Panc1 (cell line): ENCODE data around the gene POU2AF3. TPM values are rescaled to one million over a fixed set of nuclear protein-coding genes. Genes with fewer than 3 reads are reported as not detected.

Experiments used
- ATAC-seq: fragments of 200-7000 bp; cut with Tn5 transposase; 2 replicates; pipeline ENCODE4 v1.9.1; 2020; ENCODE audit warnings: mild to moderate bottlenecking, moderate library complexity
- BruUV-seq: library from RNA; stranded (reverse); fragments of 400-500 nt; replicated peaks from 2 replicates; lab custom pipeline; 2021; lab: Mats Ljungman, UMichigan
- CTCF ChIA-PET: fragments of 300-600 bp; sonication (Branson Sonifier 250); formaldehyde crosslinking; loops from one replicate; lab custom pipeline; 2022; ENCODE audit warnings: antibody characterized with exemption; lab: Charles Lee
- POLR2A ChIA-PET: fragments of 300-600 bp; sonication (Branson Sonifier 250); formaldehyde crosslinking; loops from one replicate; lab custom pipeline; 2022; ENCODE audit warnings: antibody characterized with exemption; lab: Charles Lee
- DNase-seq: peaks from one replicate; pipeline ENCODE4 v3.0.0-alpha.2; 2010; ENCODE audit warnings: low read depth, low spot score
- H3K27ac ChIP-seq: 2 replicates; pipeline ENCODE4 v1.5.1; 2011; ENCODE audit warnings: mild to moderate bottlenecking, low read length, inconsistent platforms
- H3K27me3 ChIP-seq: fragments of 200-500 bp; sonication (Bioruptor generic); 2 replicates; pipeline ENCODE4 v1.6.0; 2014; ENCODE audit warnings: low read length, inconsistent platforms; ENCODE audit not compliant: control insufficient read depth, insufficient read depth
- H3K36me3 ChIP-seq: fragments of 200-500 bp; sonication (Bioruptor generic); 2 replicates; pipeline ENCODE4 v1.5.1; 2014; ENCODE audit warnings: inconsistent platforms, mild to moderate bottlenecking, low read length, moderate library complexity; ENCODE audit not compliant: control insufficient read depth, insufficient read depth
- H3K4me1 ChIP-seq: 2 replicates; pipeline ENCODE4 v1.5.1; 2011; ENCODE audit warnings: inconsistent platforms, mild to moderate bottlenecking, low read length, moderate library complexity; ENCODE audit not compliant: control insufficient read depth, insufficient read depth
- H3K4me3 ChIP-seq, 2 experiments: 2 replicates each; pipeline ENCODE4 v1.5.1; 2011 to 2012; ENCODE audit warnings: low read depth in 2 of 2, low read length in 2 of 2, mild to moderate bottlenecking in 2 of 2, inconsistent platforms in 1 of 2, moderate library complexity in 1 of 2
- H3K9me3 ChIP-seq: fragments of 200-500 bp; sonication (Bioruptor generic); 2 replicates; pipeline ENCODE4 v1.5.1; 2014; ENCODE audit warnings: low read depth, mild to moderate bottlenecking, inconsistent platforms, low read length, moderate library complexity; ENCODE audit not compliant: control insufficient read depth, insufficient read depth
- POLR2AphosphoS5 ChIP-seq: IDR thresholded peaks from 2 replicates; pipeline ENCODE4 v1.6.1; 2012; ENCODE audit warnings: mild to moderate bottlenecking, low read depth, low read length, moderate library complexity
- REST ChIP-seq, 2 experiments: IDR thresholded peaks; 2 replicates each; pipeline ENCODE4 v1.6.1; 2011 to 2012; ENCODE audit warnings: low read depth in 2 of 2, control low read depth in 1 of 2, low read length in 1 of 2, mild to moderate bottlenecking in 1 of 2, moderate library complexity in 1 of 2; ENCODE audit not compliant: insufficient read depth in 1 of 2
- SIN3A ChIP-seq: IDR thresholded peaks from 2 replicates; pipeline ENCODE4 v1.6.1; 2012; ENCODE audit warnings: low read depth, mild to moderate bottlenecking, low read length, moderate library complexity, borderline replicate concordance; ENCODE audit not compliant: insufficient read depth
- TCF7L2 ChIP-seq: IDR thresholded peaks from 2 replicates; pipeline ENCODE4 v1.6.1; 2011; ENCODE audit warnings: mild to moderate bottlenecking, low read depth, low read length, inconsistent platforms
- in situ Hi-C: cut with HindIII; loops from 2 replicates; pipeline ENCODE4 v1.10.0; 2016; ENCODE audit warnings: low sequenced_read_pairs, low pct_unique_long_range_greater_than_20kb
- intact Hi-C: fragments of 100-400 bp; cut with micrococcal nuclease; formaldehyde crosslinking; loops from one replicate; pipeline ENCODE4 v1.10.0; 2022; ENCODE audit not compliant: unreplicated experiment
- total RNA-seq: library from RNA; stranded (reverse); gene quantifications from one replicate; pipeline ENCODE4 v1.2.1, GENCODE V29; 2021; ENCODE audit not compliant: unreplicated experiment
- TF ChIP-seq, protein P1 (sequence below): fragments of 450-650 bp; IDR thresholded peaks from 2 replicates; pipeline ENCODE4 v1.5.1; 2017; ENCODE audit warnings: mild to moderate bottlenecking

Gene POU2AF3
- total RNA-seq, 1 experiment from 2014 or later = 0.64 TPM

DNA sequence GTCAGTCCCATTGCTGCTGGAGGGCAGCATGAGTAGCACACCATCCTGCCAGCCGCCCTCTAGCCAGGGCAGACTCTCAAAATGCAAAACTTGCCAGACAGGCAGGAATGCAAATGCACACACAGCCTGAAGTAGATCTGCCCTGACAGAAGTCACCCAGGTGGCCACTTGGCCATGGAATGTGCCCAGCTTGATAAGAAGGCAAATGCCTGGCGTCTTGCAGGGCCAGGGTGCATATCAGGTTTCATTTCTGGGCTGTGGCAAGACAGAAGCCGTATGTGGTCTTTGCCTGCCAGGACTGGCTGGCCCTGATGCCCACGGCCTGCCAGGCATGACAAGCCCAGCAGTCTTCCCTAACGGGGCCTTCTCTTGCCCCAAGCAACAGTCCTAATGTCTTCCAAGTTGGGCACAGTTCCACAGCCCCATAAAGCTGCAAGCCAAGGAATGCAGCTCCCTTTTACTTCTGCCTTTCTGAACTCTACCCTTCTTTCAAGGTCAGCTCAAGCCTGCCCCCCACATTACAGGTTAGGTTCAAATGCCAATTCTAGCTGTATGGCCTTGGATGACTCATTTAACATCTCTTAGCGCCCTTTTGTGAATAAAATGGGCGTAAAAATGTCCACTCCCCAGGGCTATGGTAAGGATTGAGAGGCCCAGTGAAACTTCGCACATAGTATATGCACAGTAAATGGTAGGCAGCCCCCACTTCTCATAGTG lies 29.7 kb downstream of the POU2AF3 start:
- TF ChIP-seq, protein P1, sequence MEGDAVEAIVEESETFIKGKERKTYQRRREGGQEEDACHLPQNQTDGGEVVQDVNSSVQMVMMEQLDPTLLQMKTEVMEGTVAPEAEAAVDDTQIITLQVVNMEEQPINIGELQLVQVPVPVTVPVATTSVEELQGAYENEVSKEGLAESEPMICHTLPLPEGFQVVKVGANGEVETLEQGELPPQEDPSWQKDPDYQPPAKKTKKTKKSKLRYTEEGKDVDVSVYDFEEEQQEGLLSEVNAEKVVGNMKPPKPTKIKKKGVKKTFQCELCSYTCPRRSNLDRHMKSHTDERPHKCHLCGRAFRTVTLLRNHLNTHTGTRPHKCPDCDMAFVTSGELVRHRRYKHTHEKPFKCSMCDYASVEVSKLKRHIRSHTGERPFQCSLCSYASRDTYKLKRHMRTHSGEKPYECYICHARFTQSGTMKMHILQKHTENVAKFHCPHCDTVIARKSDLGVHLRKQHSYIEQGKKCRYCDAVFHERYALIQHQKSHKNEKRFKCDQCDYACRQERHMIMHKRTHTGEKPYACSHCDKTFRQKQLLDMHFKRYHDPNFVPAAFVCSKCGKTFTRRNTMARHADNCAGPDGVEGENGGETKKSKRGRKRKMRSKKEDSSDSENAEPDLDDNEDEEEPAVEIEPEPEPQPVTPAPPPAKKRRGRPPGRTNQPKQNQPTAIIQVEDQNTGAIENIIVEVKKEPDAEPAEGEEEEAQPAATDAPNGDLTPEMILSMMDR = no peak
- TF ChIP-seq REST (IDR thresholded peaks at IDR 0.05; ENCODE audit: insufficient read depth in 1 of 2, low read depth in 2 of 2, low read length in 1 of 2) = no peak
- TF ChIP-seq POLR2AphosphoS5 = no peak
- TF ChIP-seq TCF7L2 = no peak
- TF ChIP-seq SIN3A = no peak
- no peaks in the 10 kb centered on the region for H3K4me1 ChIP-seq
- in situ Hi-C loops (no loop called here), intact Hi-C loops (no loop called here)
- no peak overlapping the region for H3K27ac ChIP-seq
- DNase-seq (no peak), ATAC-seq (peak; percentile 47; the same call in 1 of the 2 replicates)
- H3K27me3 ChIP-seq = peaks cover 7% of the 10 kb centered on the region; the same call in 1 of the 2 replicates
- CTCF ChIA-PET = no interaction called here
- H3K4me3 ChIP-seq = no peak overlapping the region
- POLR2A ChIA-PET = no interaction called here
- no TSS peak for BruUV-seq
- no peaks in the 10 kb centered on the region for H3K36me3 ChIP-seq
- H3K9me3 ChIP-seq = no peaks in the 10 kb centered on the region

GRCh38 chr11:111329306-111330204 lies 31.2 kb downstream of the POU2AF3 start:
- Histone ChIP-seq H3K27me3 (peaks cover 5% of the 10 kb centered on the region), H3K27ac (no peak overlapping the region), H3K4me1 (no peaks in the 10 kb centered on the region), H3K9me3 (no peaks in the 10 kb centered on the region), H3K36me3 (no peaks in the 10 kb centered on the region), H3K4me3 (no peak overlapping the region)
- in situ Hi-C loops = no loop called here
- TF ChIP-seq REST (IDR thresholded peaks at IDR 0.05; ENCODE audit: insufficient read depth in 1 of 2, low read depth in 2 of 2, low read length in 1 of 2) (no peak), TCF7L2 (no peak), SIN3A (no peak), POLR2AphosphoS5 (no peak)
- TF ChIP-seq, protein P1 = no peak
- ChIA-PET POLR2A (no interaction called here), CTCF (no interaction called here)
- BruUV-seq = no TSS peak
- no peak for ATAC-seq
- intact Hi-C loops = no loop called here
- DNase-seq = no peak
